Activated effector memory CD4-positive, alpha-beta T cell treated with anti-CD3 and anti-CD28 coated beads, Interleukin-2, amount 50 U/mL, for 16 hours (primary cell): Measurements from ENCODE around the gene SYCE1.
"Not testable (repeated sequence)": the region's sequence is repeated elsewhere in the genome, so short reads cannot be mapped to it uniquely, and the experiment has no call there.

ENCODE experiments used
- DNase-seq: peaks from one replicate; pipeline ENCODE4 v3.0.0-alpha.2; 2020

SYCE1 gene, protein sequence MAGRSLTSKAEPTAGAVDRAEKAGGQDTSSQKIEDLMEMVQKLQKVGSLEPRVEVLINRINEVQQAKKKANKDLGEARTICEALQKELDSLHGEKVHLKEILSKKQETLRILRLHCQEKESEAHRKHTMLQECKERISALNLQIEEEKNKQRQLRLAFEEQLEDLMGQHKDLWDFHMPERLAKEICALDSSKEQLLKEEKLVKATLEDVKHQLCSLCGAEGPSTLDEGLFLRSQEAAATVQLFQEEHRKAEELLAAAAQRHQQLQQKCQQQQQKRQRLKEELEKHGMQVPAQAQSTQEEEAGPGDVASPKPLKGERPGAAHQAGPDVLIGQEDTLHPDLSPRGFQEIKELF

DNA sequence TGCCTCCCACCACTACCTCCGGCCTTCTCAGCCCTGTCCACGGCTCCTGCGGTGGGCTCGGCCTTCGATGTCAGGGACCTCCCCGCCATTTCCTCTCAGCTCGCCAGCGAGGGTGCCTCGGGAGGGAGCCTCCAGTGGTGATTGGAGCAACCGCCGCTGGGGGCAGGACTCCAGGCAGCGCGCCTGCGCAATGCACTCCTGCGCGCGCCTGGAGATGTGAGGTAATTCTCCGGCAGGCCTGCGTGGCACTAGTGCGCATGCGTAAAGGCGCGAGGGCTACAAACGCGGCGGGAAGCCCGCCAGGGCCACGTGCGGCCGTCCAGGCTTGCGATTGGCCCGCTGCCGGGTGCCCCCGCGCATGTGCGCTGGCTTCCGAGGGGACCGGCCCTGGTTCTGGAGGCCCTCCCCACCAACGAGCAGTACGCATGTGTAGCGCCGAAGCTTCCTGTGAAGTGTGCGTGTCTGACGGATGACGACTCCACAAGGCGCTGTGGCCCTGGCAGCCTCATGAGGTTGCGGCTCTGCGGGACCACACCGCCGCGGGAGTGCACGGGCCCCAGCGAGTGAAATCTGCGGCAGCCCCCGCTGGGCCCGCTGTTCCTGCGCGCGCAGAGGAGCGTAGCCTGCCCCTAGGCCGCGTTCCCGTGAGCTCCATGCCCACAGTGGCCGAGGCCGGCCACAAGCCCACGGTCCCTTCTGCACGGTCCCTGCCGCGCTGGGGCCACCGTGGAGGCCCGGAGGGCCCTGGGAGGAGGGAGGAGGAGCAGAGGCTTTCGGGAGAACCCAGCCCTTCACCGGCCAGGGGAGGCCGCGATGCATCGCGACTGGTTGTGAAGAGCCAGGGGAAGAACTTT, at the start of gene SYCE1:
Gene SYCE1, minus strand, starts transcription at position 143 of the 854 bp plus-strand sequence. Its CDS starts 54 bp downstream, at position 89.
- peak; percentile 66 for DNase-seq

DNA sequence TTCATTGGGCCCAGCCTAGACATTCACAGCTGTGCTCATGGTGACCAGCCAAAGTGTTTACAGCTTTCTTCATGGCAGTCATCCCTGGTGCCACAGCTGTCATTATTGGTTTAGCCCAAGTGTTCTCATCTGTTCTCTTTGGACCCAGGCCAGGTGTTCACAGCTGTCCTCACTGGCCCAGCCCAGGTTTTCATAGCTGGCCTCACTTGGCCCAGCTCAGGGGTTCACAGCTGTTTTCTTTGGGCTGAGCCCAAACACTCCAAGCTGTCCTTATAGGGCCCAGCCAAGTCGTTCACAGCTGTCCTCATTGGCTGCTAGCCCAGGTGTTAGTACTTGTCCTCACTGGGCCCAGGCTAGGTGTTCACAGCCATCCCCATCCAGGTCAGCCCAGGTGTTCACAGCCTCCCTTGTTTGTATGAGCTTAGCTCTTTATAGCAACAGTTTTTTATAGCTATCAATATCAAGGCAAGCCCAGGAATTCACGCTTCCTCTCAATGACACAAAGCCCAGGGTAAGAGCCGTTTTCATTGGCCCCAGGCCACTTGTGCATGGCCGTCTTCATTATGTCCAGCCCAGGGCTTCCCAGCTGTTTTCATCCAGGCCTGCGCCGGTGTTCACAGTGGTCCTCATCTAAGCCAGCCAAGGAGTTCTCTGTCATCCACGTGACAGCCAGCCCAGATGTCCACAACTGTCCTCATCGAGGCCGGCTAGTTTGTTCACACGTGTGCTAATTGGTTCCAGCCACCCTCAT, 49.6 kb upstream of the SYCE1 start:
- no peak for DNase-seq

DNA sequence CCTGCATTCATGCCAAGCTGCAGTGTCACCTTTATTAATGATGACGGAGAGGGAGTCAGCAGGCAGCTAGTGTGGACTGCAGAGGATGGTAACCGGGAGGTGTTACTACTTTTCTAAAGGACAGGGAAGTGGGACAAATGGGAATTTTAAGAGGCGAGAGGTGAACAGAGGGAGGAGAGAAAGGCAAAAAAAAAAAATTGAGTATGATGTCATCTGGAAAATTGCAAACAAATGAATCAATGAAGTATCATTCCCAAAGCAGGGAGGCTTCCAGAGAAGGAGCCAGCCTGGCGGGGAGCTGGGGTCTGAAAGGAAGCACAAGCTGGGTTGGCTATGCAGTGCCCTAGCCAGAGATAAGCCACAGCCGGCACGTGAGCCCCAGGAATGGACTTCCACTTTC, 48.3 kb upstream of the SYCE1 start:
- no peak for DNase-seq

DNA sequence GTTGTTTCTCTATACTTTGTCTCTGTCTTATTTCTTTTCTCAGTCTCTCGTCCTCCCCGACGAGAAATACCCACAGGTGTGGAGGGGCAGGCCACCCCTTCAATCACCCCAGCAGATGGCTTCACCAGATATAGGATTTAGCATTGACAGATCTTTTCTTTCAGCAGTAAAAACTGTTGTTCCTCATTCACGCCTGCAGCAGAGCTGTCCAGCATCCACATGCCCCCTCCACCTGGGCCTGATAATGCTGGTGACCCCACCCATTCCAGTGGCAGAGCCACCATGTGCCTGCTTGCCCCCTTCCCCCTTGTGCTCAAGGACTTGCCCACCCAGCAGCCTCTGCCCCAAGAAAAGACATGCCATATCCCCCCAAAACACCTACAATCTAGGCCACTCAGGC, 45.7 kb upstream of the SYCE1 start:
- no peak for DNase-seq

DNA sequence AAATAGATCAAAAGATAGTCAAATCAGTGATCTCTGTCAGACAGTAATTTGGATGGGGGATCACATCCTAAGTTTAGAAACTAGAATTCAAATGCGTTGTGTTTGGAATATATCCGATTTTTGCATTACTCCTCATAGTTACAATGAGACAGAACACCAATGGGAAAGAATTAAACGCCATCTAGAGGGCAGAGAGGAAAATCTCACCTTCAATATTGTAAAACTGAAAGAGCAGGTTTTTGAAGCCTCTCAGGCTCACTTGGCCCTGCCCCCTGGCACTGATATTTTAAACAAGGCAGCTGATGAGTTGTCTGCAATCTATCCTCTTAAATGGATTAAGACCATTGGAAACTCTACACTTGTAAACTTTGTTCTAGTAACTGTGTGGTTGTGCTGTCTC, 43.5 kb upstream of the SYCE1 start:
- DNase-seq, result no peak

DNA sequence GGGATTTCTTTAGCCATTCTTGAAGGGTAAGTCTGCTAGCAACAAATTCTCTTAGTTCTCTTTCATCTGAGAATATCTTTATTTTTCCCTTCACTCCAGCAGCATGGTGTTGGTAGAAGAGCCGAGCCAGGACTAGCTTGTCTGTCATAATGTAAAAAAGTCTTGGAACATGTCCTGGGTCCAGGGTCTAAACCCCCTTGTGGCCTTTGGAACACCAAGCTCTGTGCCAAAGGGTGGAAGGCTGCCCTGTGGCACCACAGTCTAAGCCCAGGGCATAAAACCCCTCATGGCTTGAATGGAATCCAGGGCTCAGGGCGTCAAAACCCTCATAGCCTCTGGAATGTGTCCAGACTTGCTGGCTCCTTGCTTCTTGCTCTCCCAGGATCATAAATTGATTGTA, 38.1 kb upstream of the SYCE1 start:
- not testable (repeated sequence) for DNase-seq

DNA sequence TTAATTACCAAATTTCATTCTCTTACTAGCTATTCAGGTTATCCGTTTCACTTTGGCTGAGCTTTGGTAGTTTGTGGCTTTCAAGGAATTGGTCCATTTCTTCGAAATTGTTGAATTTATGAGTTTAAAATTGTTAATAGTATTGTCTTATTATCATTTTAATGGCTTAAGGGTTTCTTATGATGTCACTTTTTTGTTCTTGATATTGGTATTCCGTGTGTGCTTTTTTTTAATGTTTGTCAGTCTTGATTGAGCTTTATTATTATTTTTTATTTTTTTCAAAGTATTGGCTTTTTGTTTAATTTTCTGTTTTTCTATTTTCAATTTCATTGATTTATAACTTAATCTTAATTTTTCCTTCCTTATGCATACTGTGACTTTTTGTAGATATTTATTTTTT, 35.3 kb upstream of the SYCE1 start:
- DNase-seq, result no peak

DNA sequence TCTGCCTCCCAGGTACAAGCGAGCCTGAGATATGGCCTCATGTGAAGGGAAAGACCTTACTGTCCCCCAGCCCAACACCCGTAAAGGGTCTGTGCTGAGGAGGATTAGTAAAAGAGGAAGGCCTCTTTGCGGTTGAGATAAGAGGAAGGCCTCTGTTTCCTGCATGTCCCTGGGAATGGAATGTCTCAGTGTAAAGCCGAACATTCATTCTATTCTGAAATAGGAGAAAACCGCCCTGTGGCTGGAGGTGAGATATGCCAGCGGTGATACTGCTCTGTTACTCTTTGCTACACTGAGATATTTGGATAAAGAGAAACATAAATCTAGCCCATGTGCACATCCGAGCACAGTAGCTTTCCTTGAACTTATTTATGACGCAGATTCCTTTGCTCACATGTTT, 34.5 kb upstream of the SYCE1 start:
- DNase-seq, result not testable (repeated sequence)

DNA sequence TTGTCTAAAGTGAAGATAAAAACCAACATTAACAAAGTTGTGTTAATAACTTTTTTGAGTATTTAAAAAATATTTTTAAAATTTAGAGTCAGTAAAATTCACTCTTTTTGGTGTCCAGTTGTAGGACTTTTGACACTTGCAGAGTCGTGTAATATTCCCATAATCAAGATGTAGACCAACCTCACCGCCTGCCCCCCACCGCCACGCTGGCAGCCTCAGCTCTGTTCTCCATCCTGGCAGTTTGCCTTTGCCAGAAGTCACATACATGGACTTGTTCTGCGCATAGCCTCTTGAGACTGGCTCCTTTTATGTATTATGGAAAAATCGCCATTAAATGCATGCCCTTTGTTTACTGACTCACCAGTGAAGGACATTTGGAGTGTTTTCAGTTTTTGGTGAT, 27.3 kb upstream of the SYCE1 start:
- DNase-seq, result no peak

DNA sequence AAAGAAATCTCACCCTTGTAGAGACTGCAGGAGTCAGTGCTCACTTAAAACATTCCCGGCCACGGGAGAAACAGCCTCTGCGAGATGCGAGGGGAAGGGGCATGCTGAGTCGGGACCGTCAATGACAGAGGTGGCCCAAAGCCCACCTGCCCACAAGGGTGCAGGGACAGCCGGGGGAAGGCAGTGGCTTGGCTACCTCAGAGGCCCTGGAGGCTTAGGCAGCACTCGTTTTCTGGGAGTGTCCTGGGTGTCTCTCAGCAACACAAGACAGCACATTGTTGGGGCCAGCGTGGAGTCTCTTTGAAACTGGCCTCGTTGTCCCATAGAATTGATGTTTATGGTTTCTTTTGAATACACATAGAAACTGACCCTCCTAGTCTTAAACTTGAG, 25.6 kb upstream of the SYCE1 start:
- DNase-seq, result no peak

DNA sequence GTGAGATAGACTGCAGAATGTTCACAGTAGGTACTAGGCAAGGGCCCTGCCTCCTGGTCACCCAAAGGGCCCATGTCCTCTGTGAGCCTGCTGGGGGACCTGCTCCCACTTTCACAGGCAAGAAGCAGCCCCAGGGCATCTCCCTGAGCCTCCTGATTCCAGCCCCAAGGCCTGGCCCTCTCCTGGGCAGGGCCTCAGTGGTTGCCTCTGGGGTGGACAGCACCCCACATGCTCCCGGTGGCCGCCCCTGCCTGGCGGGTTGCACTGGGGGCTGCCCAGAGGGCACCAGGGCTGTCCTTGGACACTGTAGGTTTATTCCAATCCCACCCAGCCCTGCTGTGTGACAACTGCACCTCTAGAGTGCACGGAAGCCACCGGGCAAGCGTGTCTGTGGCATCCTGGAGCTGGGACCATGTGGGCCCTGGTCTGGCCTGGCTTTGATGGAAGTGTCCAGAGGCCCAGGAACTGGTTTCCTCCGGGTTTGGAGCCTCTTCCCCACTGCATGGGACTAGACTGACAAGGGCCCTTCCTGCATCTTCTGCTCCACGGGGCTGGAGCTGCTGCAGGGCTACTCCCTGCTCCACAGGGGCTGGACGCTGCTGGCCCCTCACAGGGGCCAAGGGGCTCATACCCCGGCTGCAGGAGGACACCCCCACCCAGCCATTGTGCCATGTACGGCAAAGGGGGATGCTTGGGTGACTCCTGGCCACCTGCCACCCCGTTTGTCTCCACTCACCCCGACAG, 25.0 kb upstream of the SYCE1 start:
- no peak for DNase-seq

DNA sequence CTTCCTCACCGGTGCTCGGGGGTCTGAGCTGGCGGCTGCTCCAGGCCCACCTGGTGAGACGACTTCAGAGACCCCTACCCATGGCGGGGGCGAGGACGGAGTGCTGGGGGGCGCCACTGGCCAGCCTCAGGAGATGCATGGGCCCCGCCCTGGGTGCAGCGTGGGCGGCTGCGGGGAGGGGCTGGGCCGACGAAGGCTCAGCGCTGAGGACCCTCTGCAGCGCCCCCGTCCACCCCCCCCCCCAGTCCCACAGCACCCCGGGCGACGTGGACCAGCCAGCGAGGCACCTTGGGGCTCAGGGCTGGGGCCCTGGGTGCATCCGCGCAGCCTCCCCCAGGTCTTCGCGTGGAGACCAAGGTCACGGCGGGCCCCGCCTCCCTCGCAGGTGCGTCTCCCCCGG, 11.7 kb upstream of the SYCE1 start:
- DNase-seq, result not testable (repeated sequence)

DNA sequence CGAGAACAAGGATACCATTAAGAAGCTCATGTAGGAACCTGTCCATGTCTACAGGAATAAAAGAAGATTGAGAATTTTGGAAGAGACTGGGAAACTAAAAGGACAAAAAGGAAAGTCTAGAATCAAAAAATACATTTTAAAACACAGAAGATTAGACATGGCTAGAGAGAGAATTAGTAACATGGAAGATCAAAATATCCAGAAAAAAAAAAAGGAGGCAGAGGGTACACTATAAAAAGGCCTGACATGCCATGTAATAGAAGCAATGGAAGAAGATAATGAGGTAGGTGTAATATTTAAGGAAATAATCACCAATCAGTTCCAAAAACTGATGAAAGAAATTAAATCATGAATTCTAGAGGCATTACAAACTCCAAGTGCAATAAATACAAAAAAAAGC, 8.1 kb upstream of the SYCE1 start:
- not testable (repeated sequence) for DNase-seq

DNA sequence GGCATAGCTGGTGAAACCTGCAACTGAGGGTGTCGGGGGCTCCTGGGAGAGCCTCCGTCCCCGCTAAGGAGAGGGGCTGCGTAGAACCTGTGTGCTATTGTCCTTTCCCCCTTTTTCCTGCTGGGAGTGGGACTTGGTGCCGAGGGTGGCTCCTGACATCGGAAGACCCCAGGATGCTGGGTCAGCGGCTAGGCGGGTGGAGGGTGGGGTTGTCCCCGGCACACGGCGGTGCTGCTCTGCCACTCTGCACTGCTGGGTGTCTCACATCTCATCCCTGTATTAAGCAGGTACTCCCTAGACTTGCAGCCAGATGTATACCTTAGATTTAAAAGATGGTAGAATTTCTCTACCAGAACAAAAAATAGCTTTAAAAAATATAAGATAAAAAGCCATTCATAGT, 6.7 kb upstream of the SYCE1 start:
- not testable (repeated sequence) for DNase-seq

DNA sequence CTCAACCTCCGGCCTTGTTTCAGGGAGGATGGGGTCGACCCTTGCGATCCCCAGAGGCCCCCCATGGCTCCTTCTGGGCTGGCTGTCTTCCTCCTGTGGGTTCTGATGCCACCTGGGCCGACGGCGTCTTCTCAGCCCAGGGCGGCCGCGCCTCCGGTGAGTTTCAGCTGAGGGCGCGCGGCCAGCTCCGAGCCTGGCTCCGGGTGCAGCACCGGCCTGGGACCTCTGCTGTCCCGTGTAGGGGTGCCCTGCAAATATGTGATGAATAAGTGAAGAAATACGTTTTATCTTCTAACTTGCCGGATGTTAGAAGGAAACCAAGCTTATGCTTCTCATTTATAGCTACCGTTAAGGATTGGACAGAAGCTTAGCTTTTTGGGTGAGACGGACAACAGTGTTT, 4.4 kb upstream of the SYCE1 start:
- DNase-seq, result not testable (repeated sequence)

DNA sequence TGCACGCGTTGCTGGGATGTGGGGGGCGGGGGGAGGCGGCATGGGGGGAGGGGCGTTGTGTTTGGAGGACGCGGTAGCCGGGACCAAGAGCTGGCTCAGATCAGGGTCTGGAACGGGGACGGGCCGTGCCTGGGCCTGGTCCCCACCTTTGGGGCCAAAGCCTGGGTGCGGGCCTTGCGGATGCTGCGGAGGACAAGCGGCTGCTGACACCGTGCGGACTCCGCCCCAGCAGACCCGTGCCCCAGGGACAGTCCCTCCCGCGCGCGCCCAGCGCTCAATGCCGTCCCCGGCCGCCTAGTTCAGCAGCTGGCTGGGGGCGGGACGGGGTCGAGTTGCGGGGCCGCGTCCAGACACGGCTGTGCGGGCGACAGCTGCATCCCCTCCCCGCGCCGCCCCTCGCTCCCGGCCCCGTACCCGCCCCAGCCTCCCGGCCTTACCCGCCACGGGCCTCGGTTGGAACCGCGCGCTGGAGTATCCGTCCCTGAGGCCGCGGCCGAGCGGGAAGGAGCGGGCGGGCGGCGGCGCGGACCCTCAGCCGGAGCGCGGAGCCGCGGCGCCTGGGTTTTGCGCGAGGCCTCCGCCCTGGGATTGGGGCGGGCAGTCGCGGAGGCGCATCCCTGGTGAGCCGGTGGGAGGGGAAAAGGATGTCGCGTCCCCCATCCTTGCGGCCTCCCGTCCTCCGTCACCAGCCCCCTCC, 3.6 kb upstream of the SYCE1 start:
- DNase-seq, result not testable (repeated sequence)

DNA sequence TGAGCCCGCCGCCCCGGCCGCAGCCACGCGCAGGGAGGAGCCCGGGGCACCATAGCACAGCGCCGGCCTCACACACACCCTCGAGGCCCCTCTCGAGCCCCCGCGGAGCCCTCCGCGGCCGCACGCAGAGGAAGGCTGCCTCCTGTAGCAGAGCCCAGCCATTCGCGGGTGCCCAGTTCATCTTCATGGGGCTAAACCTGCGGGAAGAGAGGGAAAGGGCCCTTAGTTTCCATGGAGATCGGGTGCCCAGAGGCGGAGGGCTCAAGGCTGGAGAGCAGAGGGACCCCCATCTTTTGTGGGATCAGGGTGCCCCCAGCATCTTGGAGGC, 2.9 kb upstream of the SYCE1 start:
- DNase-seq, result no peak

DNA sequence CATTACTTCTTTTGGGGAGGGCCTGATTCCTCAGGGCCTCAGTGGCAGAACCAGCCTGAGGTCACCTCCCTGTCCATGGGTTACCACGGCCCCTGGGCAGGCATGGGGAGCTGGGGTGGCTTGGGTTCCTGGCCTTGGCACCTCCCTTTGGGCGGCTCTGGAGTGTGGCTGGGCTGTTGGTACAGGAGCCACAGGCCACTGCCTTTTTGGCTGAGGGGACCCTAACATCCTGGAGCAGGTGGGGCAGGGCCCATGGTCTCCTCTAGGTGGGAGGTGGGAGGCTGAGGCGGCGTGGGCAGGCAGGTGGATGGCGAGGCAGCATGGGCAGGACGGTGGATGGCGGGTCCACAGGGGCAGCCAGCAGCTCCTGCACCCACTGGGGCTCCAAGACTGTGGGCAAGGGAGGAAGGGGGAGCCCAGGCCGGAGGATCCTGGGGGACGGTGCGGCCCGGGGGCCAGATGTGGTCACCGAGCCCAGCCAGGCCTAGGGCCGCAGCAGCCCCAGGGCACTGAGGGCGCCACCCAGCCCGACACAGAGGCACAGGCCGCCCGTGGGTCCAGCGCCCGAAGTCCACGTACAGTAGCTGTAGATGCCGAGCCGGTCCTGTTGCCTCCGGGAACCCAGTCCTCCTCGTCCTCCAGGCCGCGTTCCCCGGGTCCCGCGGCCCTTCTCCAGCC, 2.4 kb upstream of the SYCE1 start:
- no peak for DNase-seq

DNA sequence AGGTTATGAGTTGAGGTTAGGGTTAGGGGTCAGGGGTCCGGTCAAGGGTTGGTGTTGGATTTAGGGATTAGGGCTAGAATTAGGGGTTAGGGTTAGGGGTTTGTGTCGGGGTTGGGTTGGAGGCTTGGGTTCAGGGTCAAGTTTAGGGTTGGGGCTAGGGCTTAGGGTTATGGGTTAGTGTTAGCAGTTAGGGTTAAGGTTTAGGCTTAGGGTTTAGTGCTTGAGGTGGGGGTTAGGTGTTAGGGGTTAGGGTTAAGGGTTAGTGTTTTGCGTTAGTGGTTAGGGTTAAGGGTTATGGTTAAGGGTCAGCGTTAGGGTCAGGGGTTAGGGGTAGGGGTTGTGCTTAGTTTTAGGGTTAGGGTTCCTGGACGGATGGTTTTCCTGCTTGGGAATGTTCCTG, 1.7 kb upstream of the SYCE1 start:
- no peak for DNase-seq

DNA sequence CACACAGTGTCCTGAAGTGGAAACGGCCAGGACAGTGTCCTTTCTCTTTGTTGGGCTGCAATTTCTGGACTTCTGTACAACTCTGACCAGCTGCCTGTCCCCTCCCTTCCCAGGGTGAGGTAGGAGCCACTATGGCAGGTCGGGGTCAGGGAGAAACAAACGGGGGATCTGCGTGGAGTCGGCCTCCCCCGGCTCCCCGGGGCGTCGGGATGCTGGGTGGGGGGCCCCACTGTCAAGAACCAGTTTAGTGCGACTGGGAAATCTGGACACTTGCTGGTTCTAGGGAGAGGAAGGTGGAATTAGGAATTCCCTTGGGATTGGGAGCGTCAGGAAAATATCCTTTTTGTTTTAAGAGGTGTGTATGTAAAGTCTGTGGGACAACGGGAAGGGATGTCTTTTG, 567 bp downstream of the SYCE1 start:
- DNase-seq, result no peak

DNA sequence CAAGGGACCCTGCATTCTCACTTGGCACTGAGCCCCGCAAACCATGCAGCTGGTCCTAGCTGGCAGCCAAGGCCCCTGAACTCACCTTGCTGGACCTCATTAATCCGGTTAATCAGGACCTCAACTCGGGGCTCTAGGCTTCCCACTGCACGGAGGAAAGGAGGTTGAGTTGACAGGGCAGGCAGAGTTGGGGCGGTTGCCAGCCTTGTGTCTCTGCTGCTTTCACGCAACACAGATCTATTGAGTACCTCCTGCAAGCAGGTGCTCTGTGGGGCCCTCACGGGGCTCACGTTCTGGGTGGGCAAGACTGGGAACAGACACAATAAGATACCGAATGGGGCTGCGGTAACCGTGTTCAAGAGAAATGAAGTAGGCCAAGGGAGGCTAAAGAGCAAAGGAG, 6.2 kb downstream of the SYCE1 start:
- DNase-seq, result no peak

DNA sequence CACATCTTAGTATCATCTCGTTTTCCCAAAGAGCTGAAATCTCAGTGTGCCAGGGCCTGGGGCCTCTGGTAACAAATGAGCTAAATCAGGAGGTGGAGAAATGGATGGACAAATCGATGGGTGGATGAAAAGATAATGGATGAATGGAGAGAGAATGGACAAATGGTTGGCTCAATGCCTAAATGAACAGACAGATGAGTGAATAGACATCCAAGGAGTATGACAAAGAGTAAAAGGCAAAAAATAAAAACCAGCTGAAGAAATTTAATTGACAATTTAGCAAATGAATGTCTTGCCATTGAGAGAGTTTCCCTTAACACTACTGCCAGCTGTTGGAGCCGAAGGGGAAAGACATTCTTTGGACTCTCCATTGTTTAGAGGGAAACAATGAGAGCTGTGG, 8.0 kb downstream of the SYCE1 start:
- no peak for DNase-seq
